ENCODE results near the gene SEC24C.
"Not testable (repeated sequence)": the region's sequence is repeated elsewhere in the genome, so short reads cannot be mapped to it uniquely, and the experiment has no call there.

SEC24C gene

GRCh38 chr10:73793456-73793855 lies 49.3 kb downstream of the SEC24C start:
- DNase-seq (ENCODE audit: low read depth, low spot score) = no peak

GRCh38 chr10:73795491-73795890 lies 51.3 kb downstream of the SEC24C start:
- not testable (repeated sequence) for DNase-seq (ENCODE audit: low read depth, low spot score)

- DNase-seq (ENCODE audit: low read depth, low spot score) = not testable (repeated sequence)
Observed at GRCh38 chr10:73796035-73796434, 51.9 kb downstream of the SEC24C start.

- DNase-seq (ENCODE audit: low read depth, low spot score) = no peak
Observed at GRCh38 chr10:73796766-73797165, 52.6 kb downstream of the SEC24C start.

- no peak for DNase-seq (ENCODE audit: low read depth, low spot score)
Observed at GRCh38 chr10:73797324-73798025, 53.3 kb downstream of the SEC24C start.

GRCh38 chr10:73798087-73798486 lies 53.9 kb downstream of the SEC24C start:
- DNase-seq (ENCODE audit: low read depth, low spot score) = no peak

- no peak for DNase-seq (ENCODE audit: low read depth, low spot score)
Observed at GRCh38 chr10:73798927-73799560, 54.9 kb downstream of the SEC24C start.

GRCh38 chr10:73799899-73800559 lies 55.9 kb downstream of the SEC24C start:
- no peak for DNase-seq (ENCODE audit: low read depth, low spot score)

- DNase-seq (ENCODE audit: low read depth, low spot score) = no peak
Observed at GRCh38 chr10:73800560-73801252, 56.5 kb downstream of the SEC24C start.

- no peak for DNase-seq (ENCODE audit: low read depth, low spot score)
Observed at GRCh38 chr10:73801253-73801590, 57.0 kb downstream of the SEC24C start.

- DNase-seq (ENCODE audit: low read depth, low spot score) = no peak
Observed at GRCh38 chr10:73802276-73802991, 58.3 kb downstream of the SEC24C start.

GRCh38 chr10:73803680-73804286 lies 59.6 kb downstream of the SEC24C start:
- DNase-seq (ENCODE audit: low read depth, low spot score) = no peak

- DNase-seq (ENCODE audit: low read depth, low spot score) = no peak
Observed at GRCh38 chr10:73806176-73806950, 62.2 kb downstream of the SEC24C start.

- no peak for DNase-seq (ENCODE audit: low read depth, low spot score)
Observed at GRCh38 chr10:73807471-73807870, 63.3 kb downstream of the SEC24C start.

GRCh38 chr10:73808021-73808815 lies 64.0 kb downstream of the SEC24C start:
- DNase-seq (ENCODE audit: low read depth, low spot score) = no peak

- DNase-seq (ENCODE audit: low read depth, low spot score) = no peak
Observed at GRCh38 chr10:73809061-73809818, 65.1 kb downstream of the SEC24C start.

- no peak for DNase-seq (ENCODE audit: low read depth, low spot score)
Observed at GRCh38 chr10:73810358-73810734, 66.2 kb downstream of the SEC24C start.

GRCh38 chr10:73810735-73811465 lies 66.7 kb downstream of the SEC24C start:
- DNase-seq (ENCODE audit: low read depth, low spot score) = peak; percentile 46
